ENCODE data around the gene NAV2.

NAV2 gene

DNA sequence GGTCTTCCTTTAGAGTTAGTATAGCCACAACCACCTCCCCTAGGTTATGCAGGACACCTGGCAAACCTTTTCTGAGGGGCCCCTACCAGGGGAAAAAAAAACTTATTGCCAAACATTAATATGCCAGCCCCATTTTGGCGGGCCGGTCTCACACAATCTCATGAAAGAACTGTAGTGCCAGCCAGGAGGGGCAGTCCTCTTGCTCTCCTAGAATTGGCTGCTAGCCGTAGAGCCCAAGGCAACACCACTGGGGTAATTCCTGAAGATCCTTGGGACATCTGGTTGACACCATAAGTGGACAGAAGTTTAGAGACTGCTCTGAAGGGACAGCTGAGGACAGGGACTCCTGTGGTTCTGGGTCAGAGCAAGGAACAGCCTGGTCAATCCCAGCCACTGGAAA is 24.2 kb downstream of the NAV2 start:
- no peak for FAIRE-seq
- no peak for DNase-seq (ENCODE audit: extremely low spot score, insufficient read length, low read depth)

- no peak for DNase-seq (ENCODE audit: extremely low spot score, insufficient read length, low read depth)
- no peak for FAIRE-seq
These were observed 24.9 kb downstream of the NAV2 start for GRCh38 chr11:19737575-19737974.

GRCh38 chr11:19738124-19738523 is 25.5 kb downstream of the NAV2 start:
- FAIRE-seq (no peak), DNase-seq (ENCODE audit: extremely low spot score, insufficient read length, low read depth) (no peak)

GRCh38 chr11:19739872-19740271 is 27.2 kb downstream of the NAV2 start:
- DNase-seq (ENCODE audit: extremely low spot score, insufficient read length, low read depth) (no peak), FAIRE-seq (no peak)

GRCh38 chr11:19740586-19740985 is 27.9 kb downstream of the NAV2 start:
- DNase-seq (ENCODE audit: extremely low spot score, insufficient read length, low read depth) (no peak), FAIRE-seq (no peak)

GRCh38 chr11:19742588-19743292 is 30.1 kb downstream of the NAV2 start:
- peak; percentile 78 for FAIRE-seq
- DNase-seq (ENCODE audit: extremely low spot score, insufficient read length, low read depth): peak; percentile 33

- DNase-seq (ENCODE audit: extremely low spot score, insufficient read length, low read depth) (no peak), FAIRE-seq (no peak)
These were observed 31.0 kb downstream of the NAV2 start for GRCh38 chr11:19743622-19744021.

DNA sequence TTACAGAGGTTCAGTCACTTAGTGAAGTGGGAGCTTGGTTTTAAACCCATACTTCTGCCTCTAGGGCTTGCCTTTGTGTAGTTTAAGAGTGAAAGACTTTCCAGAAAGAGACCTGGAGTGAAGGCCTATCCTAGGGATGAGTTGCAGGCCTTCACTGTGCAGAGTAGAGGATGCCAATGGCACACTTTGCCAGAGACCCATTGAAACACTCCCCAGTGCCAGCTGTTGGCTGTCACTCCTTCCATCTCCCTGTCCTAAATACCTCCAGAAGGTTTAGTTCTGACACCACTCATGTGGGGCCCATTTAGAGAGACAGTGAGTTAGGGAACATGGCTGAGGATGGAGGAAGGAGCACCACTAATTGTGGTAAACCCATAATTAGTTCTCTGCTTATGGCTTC is 31.5 kb downstream of the NAV2 start:
- no peak for DNase-seq (ENCODE audit: extremely low spot score, insufficient read length, low read depth)
- no peak for FAIRE-seq

DNA sequence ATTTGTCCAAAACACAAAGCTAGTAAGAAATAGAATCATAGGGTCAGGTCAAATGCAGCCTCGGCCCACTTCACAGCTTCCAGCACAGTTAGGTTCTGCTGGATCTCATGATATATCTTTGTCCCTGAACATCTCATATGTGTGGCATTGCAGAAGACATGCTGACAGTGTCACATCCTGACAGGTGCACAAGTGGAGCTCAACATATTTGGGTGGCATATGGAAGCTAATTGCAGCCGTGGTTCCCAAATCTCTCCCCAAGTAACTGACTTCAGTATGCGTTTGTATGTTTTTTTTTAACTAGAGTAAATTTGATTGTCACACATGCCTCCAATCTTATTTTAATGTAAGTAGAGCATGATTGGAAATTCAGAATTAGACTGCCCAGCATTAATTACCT is 33.4 kb downstream of the NAV2 start:
- DNase-seq (ENCODE audit: extremely low spot score, insufficient read length, low read depth) (no peak), FAIRE-seq (no peak)

- DNase-seq (ENCODE audit: extremely low spot score, insufficient read length, low read depth): no peak
- FAIRE-seq: no peak
These were observed 35.0 kb downstream of the NAV2 start for GRCh38 chr11:19747634-19748033.

DNA sequence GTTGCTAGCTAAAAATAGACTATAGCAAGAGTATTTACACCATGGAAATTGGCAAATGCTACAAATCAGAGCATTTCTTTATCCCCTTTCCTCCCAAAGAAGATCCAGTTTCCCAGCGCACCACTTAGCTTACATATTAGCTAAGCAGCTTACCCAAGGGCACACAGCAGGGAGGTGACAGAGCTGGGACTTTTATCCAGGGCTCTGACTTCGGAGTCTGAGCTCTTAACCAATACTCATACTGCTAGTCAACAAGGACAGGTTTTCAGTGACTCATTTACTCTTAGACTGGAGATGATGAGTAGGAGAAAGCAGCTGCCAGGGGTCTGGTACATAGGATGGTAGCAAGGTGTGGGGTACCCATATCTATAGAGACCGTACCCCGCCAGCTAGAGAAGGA is 38.4 kb downstream of the NAV2 start:
- FAIRE-seq: no peak
- DNase-seq (ENCODE audit: extremely low spot score, insufficient read length, low read depth): no peak

DNA sequence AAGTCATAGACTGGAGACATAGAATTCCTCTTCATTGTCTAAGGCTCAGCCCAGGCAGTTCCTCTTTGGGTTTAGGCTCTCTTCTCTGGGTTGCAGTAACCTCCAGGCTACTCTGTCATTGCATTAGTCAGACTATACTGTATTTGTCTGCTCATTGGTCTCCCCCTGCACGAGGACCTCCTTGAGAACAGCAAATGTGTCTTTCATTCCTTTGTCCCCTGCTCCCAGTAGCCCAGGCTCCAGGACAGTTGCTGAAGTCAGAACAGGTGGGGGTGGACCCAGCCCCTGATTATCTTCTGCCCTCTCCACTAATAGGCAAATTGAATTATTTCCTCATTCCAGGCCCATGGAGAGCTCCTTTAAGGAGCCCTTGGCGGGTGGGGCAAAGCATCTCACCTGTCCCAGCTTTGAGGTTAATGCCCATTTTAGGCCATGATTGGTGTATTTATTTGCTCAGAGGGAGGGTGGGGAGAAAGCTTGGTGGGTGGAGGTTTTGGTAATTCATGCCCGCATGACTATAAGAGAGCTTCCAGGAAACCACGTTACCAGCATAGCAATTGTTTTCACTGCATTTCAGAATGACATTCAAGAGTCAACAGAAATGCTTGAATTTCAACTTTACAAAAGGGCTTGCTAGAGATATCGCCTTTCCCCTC is 40.9 kb downstream of the NAV2 start:
- no peak for DNase-seq (ENCODE audit: extremely low spot score, insufficient read length, low read depth)
- FAIRE-seq: no peak

DNA sequence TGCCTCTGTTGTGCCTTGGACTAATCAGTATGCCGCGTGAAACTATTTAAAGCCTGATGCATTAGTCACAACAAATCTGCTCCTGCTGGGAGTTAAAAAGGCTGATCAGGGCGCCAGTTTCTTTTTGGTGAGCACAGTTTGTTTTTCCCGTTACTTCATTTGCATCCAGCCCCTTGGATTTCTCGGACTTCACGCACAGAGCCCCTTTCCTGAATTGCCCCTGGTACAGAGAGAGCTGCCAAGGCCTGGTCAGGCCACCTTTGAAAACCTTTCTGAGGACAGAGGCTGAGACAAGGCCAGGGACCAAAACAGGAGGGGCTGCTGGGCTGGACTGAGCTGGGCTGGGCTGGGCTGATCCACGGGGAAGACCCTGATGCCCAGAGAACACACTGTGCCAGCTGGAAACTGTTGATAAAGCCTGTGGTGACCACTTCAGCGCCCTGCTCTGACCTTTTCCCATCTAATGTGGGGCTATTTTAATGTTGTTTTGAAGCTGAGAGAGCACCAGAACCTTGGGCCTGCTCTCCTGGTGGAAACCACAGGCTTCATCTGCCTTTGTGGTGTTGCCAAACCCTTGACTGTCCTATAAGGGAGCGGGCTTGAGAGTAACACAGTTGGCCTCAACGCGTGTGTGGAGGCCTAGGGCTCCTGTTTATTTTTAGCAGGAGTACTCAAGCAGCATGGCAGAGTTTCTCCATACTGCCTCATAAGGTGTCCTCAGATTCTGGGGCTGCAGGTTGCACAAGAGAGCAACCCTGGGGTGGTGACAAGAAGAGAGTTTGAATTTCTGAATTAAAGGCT is 44.2 kb downstream of the NAV2 start:
- DNase-seq (ENCODE audit: extremely low spot score, insufficient read length, low read depth) (no peak), FAIRE-seq (no peak)

DNA sequence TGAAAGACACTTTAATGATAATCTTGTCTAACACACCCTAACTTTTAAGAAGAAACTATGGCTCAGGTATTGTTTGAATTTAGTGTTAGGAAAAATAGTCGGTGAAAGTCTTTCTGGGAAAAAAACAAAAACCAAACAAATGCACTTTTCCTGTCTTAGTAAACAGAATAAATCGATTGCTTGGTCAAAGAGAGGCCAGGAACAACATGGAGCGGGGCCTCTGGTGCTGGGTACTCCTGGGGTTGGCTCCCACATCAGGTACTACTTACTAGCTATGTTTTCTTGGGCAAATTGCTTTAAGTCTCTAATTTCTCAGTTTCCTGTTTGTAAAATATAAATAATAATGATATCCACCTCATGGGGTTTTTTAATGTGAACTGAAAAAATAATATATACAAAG is 46.8 kb downstream of the NAV2 start:
- DNase-seq (ENCODE audit: extremely low spot score, insufficient read length, low read depth) (no peak), FAIRE-seq (no peak)

GRCh38 chr11:19762266-19762665 is 49.6 kb downstream of the NAV2 start:
- no peak for FAIRE-seq
- DNase-seq (ENCODE audit: extremely low spot score, insufficient read length, low read depth): no peak

DNA sequence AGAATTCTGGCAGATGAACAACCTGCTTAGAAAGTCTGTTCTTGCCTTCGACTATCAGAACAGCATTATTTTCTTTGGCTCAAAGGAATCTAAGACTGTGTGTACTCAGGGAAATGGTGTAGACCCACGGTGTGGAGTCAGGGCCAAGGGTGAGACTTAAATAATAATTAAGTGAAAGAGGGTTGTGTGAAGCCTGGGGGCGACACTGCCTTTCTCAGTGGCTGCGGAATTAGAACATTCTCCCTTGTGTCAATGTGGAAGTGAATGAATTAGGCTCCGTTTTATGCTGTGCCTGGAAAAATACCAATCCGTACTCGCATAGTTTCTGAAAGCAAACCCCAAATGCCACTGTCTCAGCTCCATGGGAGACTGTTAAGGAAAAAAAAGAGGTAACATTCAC is 50.7 kb downstream of the NAV2 start:
- DNase-seq (ENCODE audit: extremely low spot score, insufficient read length, low read depth): no peak
- FAIRE-seq: no peak

GRCh38 chr11:19766206-19766605 is 53.6 kb downstream of the NAV2 start:
- DNase-seq (ENCODE audit: extremely low spot score, insufficient read length, low read depth) (no peak), FAIRE-seq (no peak)

DNA sequence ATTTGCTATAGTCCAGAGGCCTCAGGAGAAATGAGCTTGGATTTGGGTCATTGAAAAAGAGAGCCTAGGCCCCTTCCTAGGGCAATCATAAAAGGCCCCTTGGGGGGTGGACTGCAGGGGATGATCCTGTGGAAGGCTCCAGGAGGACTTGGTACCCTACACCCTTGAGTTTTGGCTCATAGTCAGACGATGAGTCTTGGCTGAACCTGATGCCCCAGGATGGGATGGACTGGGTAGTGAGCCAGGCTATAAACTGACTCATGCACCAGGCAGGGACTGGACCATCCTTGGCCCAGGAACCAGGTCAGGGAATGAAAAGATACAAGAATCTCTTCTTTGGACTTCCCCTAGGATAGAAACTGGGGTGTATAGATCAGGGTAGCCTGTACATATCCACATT is 54.2 kb downstream of the NAV2 start:
- DNase-seq (ENCODE audit: extremely low spot score, insufficient read length, low read depth): no peak
- no peak for FAIRE-seq

- DNase-seq (ENCODE audit: extremely low spot score, insufficient read length, low read depth) (no peak), FAIRE-seq (no peak)
These were observed 55.1 kb downstream of the NAV2 start for GRCh38 chr11:19767627-19768151.

DNA sequence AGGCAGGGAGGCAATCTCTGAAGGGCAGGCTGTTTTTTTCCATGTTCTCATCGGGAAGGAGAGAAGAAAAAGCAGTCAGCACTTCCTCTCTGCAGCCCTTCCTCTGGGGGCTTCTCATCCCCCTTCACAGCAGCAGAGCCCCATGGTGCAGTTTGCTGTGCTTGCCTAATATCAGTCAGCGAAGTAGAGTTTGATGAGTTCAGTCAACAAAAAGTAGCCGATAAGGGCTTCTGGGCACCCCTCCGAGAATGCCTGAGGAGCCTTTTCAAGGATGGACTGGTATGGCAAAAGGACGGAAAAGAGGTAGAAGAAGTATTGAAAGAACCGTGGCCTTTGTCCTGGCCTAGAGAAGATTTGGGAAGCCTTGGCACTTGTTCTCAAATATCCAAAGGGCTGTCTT is 55.6 kb downstream of the NAV2 start:
- FAIRE-seq (no peak), DNase-seq (ENCODE audit: extremely low spot score, insufficient read length, low read depth) (no peak)

DNA sequence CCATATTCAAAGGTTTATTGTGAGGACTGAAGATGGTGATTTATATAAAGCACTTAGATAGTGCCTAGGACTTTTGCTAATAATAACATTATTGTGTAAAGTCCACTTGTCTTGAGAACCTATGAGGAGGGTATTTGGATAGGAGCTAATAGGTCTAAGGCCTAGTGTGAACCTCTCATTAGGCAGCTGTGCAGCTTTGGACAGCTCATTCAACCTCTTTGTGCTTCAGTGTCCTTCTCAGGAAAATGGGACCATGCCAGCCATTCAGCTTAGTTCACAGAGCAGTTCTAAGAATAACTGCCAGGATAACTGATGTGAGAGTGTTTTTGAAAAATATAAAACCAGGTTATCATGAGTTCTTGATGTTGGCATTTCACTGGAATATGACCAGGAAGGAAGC is 56.2 kb downstream of the NAV2 start:
- FAIRE-seq: no peak
- DNase-seq (ENCODE audit: extremely low spot score, insufficient read length, low read depth): no peak

All from GM18507 (cell line).